GM18517 (cell line): ENCODE results near the gene GLS.

Source experiments
- ATAC-seq: cut with Tn5 transposase; IDR thresholded peaks from one replicate; pipeline ENCODE4 v1.9.1; 2021; ENCODE audit warnings: mild to moderate bottlenecking, moderate library complexity; ENCODE audit not compliant: unreplicated experiment

GLS gene

GRCh38 chr2:191009541-191010374 is 129.1 kb downstream of the GLS start:
- ATAC-seq = no peak

DNA sequence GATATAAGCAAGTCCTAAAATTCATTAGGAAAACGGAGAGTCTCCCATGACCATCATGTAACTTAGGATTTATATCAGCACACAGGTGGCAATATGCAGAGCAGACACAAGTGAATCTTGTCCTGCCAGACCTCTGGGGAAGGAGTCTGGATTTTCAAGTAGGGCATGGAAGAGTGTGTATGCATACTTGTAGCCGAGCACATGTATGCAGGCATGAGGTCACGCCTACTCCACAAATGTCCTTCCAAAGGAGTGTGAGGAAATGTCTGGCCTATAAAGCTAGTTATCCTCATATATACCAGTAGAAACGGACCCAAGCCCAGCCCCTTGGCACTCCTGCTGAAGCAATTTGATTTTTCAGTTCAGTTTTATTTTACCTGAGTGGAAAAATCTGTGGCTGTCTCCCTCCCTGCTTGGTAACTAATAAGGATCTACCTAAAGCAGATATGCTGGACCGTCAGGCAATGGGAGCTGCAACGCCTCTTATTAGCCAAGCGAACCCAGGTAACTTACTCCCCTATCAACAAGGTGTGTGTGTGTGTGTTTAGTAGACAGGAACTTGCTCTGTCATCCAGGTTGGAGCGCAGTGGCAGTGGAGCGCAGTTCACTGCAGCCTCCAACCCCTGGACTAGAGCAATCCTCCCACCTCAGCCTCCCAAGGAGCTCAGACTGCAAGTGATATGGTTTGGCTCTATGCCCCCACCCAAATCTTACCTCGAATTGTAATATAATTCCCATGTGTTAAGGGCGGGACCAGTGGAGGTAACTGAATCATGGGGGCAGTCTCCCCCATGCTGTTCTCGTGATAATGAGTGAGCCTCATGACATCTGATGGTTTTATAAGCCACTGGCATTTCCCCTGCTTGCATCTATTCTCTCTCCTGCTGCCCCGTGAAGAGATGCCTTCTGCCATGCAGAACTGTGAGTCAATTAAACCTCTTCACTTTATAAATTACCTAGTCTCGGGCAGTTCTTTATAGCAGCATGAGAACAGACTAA is 130.6 kb downstream of the GLS start:
- ATAC-seq = no peak

GRCh38 chr2:191012346-191012745 is 131.7 kb downstream of the GLS start:
- no peak for ATAC-seq

DNA sequence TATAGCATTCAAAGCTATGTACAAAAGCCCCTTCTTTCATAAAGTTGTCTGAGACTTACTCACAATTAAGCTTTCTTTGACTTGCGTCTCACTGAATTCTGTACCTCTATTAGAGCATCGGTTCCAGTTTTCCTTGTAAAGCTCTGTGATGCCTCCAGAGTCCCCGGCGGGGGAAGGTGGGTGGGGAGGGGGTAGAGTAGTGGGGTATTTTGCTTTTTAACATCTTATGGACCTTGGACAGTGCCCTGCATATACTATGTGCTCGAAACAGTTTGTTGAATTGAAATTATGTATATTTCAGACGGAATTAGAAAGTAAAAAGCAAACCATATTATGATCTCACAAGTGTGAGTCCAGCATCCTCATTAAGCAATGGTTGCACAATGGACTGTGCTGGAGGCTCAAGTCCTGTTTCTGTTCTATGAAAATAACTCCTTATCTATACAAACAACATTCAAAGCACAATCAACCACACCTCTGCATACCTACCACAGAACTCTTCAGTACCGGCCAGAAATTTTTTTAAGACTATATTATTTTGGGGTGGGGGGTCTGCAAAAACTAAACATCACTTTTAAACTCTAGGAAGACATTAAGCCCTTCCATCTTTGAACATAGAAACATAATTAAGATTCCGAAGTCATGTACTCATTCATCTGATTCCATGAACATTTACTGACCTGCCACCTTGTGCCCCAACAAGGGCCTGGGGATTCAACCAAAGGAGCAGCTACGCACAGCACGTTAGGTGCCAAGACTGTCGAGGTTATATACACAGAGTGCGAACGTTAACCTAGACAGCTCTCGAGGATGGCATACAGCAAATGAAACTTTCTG is 132.4 kb downstream of the GLS start:
- ATAC-seq = no peak

- ATAC-seq = no peak
Observed at GRCh38 chr2:191013682-191013931, 133.0 kb downstream of the GLS start.

DNA sequence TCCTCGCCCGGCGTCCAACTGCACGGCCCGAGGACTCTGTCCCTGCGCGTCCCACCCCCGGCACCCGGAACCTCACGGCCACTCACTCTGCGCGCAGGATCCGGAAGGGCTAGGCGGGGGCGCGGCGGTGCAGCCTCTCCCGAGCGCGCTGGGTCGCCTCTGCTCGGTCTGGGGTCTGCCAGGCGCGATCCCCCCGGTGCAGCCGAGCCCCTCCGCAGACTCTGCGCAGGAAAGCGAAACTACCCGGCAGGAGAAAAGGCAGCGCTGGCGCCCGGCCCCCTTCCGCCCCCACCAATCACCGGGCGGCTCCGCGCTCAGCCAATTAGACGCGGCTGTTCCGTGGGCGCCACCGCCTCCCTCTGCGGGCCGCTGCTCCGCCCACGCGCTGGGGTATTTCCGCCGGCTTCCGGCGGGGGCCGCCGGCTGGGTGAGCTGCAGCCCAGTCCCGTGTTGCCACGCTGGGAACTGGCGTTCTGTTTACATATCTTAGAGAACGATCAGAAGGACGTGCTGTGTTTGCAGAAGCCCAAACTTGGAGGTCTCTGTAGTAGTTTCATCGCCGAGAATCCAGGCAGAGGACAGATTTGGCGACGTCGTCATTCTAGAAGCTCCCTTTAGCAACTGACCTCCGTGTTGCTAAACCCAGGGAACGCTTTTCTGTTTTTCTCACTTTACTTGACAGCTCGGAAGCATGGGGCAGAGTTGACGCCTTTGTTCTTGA is 133.5 kb downstream of the GLS start, which contains the start of gene STAT1:
Gene STAT1, minus strand, starts transcription at position 240 of the 721 bp plus-strand sequence. CDS start 4,168 bp downstream, outside the sequence.
- ATAC-seq = peak; percentile 74

DNA sequence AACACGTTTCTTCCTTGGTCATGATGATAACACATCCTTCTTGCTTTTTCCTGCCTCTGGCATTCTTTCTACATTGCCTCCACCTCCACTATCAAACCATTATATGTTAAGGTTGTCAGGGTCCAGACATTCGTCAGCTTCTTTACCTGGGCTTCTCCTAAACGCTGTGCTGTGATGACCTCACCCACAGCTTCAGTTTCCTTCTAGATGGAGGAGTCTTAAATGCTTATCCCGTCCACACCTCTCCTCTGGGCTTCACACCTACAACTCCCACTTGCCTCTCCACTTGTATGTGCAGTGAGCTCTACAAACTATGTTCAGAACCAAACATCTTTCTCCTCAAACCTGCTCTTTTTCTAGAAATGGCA is 134.0 kb downstream of the GLS start:
- ATAC-seq = peak; percentile 5
